B cell (primary cell): ENCODE measurements around the gene LPCAT1. TPM values are rescaled to one million over a fixed set of nuclear protein-coding genes. Genes with fewer than 3 reads are reported as not detected.

Source experiments
- ATAC-seq: fragments of 200-7000 bp; cut with Tn5 transposase; one replicate; pipeline ENCODE4 v1.10.0; 2021; ENCODE audit warnings: low read depth, mild to moderate bottlenecking, moderate number of reproducible peaks, moderate library complexity
- CTCF ChIA-PET: fragments of 350-600 bp; sonication (Branson Sonifier 250); formaldehyde crosslinking; loops from one replicate; lab custom pipeline; 2021; ENCODE audit warnings: antibody characterized with exemption, inconsistent platforms; lab: Charles Lee
- POLR2A ChIA-PET: fragments of 350-600 bp; sonication (Branson Sonifier 250); formaldehyde crosslinking; loops from one replicate; lab custom pipeline; 2021; ENCODE audit warnings: antibody characterized with exemption; lab: Charles Lee
- DNase-seq: peaks from one replicate; pipeline ENCODE4 v3.0.0; 2013
- H2AFZ ChIP-seq: 2 replicates; pipeline ENCODE4 v1.6.1; 2012; ENCODE audit warnings: mild to moderate bottlenecking, low read depth, low read length; ENCODE audit not compliant: insufficient read depth, poor library complexity, severe bottlenecking
- H3K27ac ChIP-seq, 2 donors: 1 replicate in 1 of 2; 2 replicates in 1 of 2; pipeline ENCODE4 v1.5.1; 2012 to 2013; ENCODE audit warnings: low read length in 2 of 2, mild to moderate bottlenecking in 2 of 2, moderate library complexity in 1 of 2
- H3K27me3 ChIP-seq, 4 experiments: fragments of 200-600 bp in 1 of 4; sonication (generic) in 1 of 4; replicated peaks in 1 of 4; 1 replicate in 2 of 4; 2 replicates in 2 of 4; pipeline versions ENCODE4 v1.6.1 to v1.7.0; 2013 to 2016; ENCODE audit warnings: low read length in 3 of 4, mild to moderate bottlenecking in 2 of 4, mixed read lengths in 1 of 4, moderate library complexity in 1 of 4; ENCODE audit not compliant: insufficient read depth in 4 of 4, control insufficient read depth in 3 of 4; ENCODE audit errors: control extremely low read depth in 1 of 4
- H3K36me3 ChIP-seq, 2 experiments: replicated peaks in 1 of 2; 1 replicate in 1 of 2; 2 replicates in 1 of 2; pipeline versions ENCODE4 v1.6.1 to v1.7.1; 2013; ENCODE audit warnings: low read length in 1 of 2; ENCODE audit not compliant: insufficient read depth in 2 of 2, control insufficient read depth in 1 of 2; ENCODE audit errors: control extremely low read depth in 1 of 2, extremely low read depth in 1 of 2
- H3K4me1 ChIP-seq, 2 donors: fragments of 200-600 bp in 1 of 2; sonication (generic) in 1 of 2; 1 replicate in 1 of 2; 2 replicates in 1 of 2; pipeline versions ENCODE4 v1.5.1 to v1.6.1; 2013 to 2017; ENCODE audit warnings: low read length in 2 of 2; ENCODE audit not compliant: control insufficient read depth in 2 of 2, insufficient read depth in 2 of 2
- H3K4me2 ChIP-seq: replicated peaks from 2 replicates; pipeline ENCODE3; 2012; ENCODE audit warnings: mild to moderate bottlenecking, low read depth, low read length; ENCODE audit not compliant: poor library complexity, severe bottlenecking
- H3K4me3 ChIP-seq, 5 experiments: fragments of 200-600 bp in 1 of 5; sonication (generic) in 1 of 5; 1 replicate in 3 of 5; 2 replicates in 2 of 5; pipeline versions ENCODE4 v1.5.1 to v1.7.0; 2011 to 2016; ENCODE audit warnings: low read length in 4 of 5, mild to moderate bottlenecking in 4 of 5, low read depth in 2 of 5, control low read depth in 1 of 5, moderate library complexity in 1 of 5; ENCODE audit not compliant: insufficient read depth in 1 of 5; ENCODE audit errors: control extremely low read depth in 1 of 5, extremely low read depth in 1 of 5
- H3K79me2 ChIP-seq: fragments of 200-600 bp; sonication (generic); one replicate; pipeline ENCODE4 v1.6.0; 2016; ENCODE audit warnings: low read length; ENCODE audit not compliant: control insufficient read depth, insufficient read depth
- H3K9ac ChIP-seq: fragments of 200-600 bp; sonication (generic); 2 replicates; pipeline ENCODE4 v1.6.1; 2017; ENCODE audit warnings: mild to moderate bottlenecking, low read length, moderate library complexity
- H3K9me3 ChIP-seq, 3 donors: one replicate each; pipeline versions ENCODE4 v1.6.1 to v1.7.1; 2013; ENCODE audit warnings: low read length in 2 of 3; ENCODE audit not compliant: control insufficient read depth in 2 of 3, insufficient read depth in 1 of 3; ENCODE audit errors: control extremely low read depth in 1 of 3
- H4K20me1 ChIP-seq: 2 replicates; pipeline ENCODE4 v1.6.0; 2012; ENCODE audit warnings: mild to moderate bottlenecking, low read length; ENCODE audit not compliant: insufficient read depth, control insufficient read depth, poor library complexity, severe bottlenecking
- H3K27ac Mint-ChIP-seq: one replicate; pipeline ENCODE4 v1.8.0; 2021; ENCODE audit warnings: mixed read lengths
- H3K27me3 Mint-ChIP-seq: one replicate; pipeline ENCODE4 v1.8.0; 2021; ENCODE audit warnings: mixed read lengths
- H3K4me1 Mint-ChIP-seq: one replicate; pipeline ENCODE4 v1.8.0; 2021; ENCODE audit warnings: mixed read lengths
- H3K4me3 Mint-ChIP-seq: one replicate; pipeline ENCODE4 v1.8.0; 2021; ENCODE audit warnings: mixed read lengths
- H3K9me3 Mint-ChIP-seq: one replicate; pipeline ENCODE4 v1.8.0; 2022; ENCODE audit warnings: mixed read lengths; ENCODE audit not compliant: insufficient read depth
- EZH2 ChIP-seq: IDR thresholded peaks from 2 replicates; pipeline ENCODE4 v1.6.1; 2012; ENCODE audit warnings: borderline replicate concordance, low read depth, mild to moderate bottlenecking, moderate library complexity, low read length; ENCODE audit not compliant: insufficient read depth, poor library complexity, severe bottlenecking
- WGBS: methylation state at CpG from one replicate; pipeline ENCODE4 v1.1.5; 2013; ENCODE audit warnings: missing lambda C conversion rate; ENCODE audit not compliant: insufficient coverage; 5-methylcytosine and 5-hydroxymethylcytosine counted together
- intact Hi-C: fragments of 100-400 bp; cut with micrococcal nuclease; formaldehyde crosslinking; loops from one replicate; pipeline ENCODE4 v1.10.0; 2022
- polyA plus RNA-seq: library from polyadenylated mRNA; depleted of rRNA; stranded (reverse); fragments of >200 nt; gene quantifications from 2 replicates; pipeline ENCODE4 v1.2.3, GENCODE V29; 2012
- total RNA-seq, 2 donors: library from RNA; stranded (reverse); fragments of 120-200 nt in 1 of 2; gene quantifications; 1 replicate in 1 of 2; 2 replicates in 1 of 2; pipeline versions ENCODE4 v1.2.3 to v1.2.4, GENCODE V29; 2013 to 2022
- TF ChIP-seq, protein P1 (sequence below): fragments of 200-600 bp; IDR thresholded peaks from one replicate; pipeline ENCODE4 v1.8.0; 2022; ENCODE audit warnings: antibody characterized with exemption, mild to moderate bottlenecking

The LPCAT1 gene
- total and polyA plus RNA-seq, 2 donors (not counting 1 experiment from before 2014, with no cell fraction given): 94.8 to 159 TPM

DNA sequence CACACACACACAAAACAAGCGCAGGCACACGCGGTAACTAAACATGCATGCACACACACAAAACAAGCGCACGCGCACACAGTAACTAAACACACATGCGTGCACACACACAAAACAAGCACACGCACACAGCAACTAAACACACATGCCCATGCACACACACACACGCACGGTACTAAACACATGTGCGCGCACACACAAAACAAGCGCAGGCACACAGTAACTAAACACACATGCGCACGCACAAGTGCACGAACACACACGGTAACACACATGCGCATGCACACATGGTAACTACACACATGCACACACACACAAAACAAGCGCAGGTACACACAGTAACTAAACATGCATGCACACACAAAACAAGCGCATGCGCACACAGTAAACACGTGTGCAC lies 58.6 kb downstream of the LPCAT1 start:
- Histone ChIP-seq H2AFZ (no peak overlapping the region), H3K4me3 (no peak overlapping the region), H3K27me3 (no peaks in the 10 kb centered on the region), H3K4me1 (peaks cover 0 to 2% of the 10 kb centered on the region in 2 donors), H4K20me1 (peaks cover 45% of the 10 kb centered on the region), H3K9me3 (peaks cover 0 to 23% (median 0%) of the 10 kb centered on the region in 3 donors), H3K36me3 (peaks cover 0 to 70% of the 10 kb centered on the region in 2 experiments), H3K9ac (no peak overlapping the region), H3K79me2 (no peaks in the 10 kb centered on the region), H3K27ac (no peak overlapping the region), H3K4me2 (no peak overlapping the region)
- no peak for ATAC-seq
- POLR2A ChIA-PET: no interaction called here
- Mint-ChIP-seq H3K9me3 (no peaks in the 10 kb centered on the region), H3K4me3 (no peak overlapping the region), H3K4me1 (no peaks in the 10 kb centered on the region), H3K27ac (no peak overlapping the region), H3K27me3 (no peaks in the 10 kb centered on the region)
- 97% methylated on average over 21 of the region's 22 CpGs for WGBS
- TF ChIP-seq EZH2: no peak
- TF ChIP-seq, protein P1, sequence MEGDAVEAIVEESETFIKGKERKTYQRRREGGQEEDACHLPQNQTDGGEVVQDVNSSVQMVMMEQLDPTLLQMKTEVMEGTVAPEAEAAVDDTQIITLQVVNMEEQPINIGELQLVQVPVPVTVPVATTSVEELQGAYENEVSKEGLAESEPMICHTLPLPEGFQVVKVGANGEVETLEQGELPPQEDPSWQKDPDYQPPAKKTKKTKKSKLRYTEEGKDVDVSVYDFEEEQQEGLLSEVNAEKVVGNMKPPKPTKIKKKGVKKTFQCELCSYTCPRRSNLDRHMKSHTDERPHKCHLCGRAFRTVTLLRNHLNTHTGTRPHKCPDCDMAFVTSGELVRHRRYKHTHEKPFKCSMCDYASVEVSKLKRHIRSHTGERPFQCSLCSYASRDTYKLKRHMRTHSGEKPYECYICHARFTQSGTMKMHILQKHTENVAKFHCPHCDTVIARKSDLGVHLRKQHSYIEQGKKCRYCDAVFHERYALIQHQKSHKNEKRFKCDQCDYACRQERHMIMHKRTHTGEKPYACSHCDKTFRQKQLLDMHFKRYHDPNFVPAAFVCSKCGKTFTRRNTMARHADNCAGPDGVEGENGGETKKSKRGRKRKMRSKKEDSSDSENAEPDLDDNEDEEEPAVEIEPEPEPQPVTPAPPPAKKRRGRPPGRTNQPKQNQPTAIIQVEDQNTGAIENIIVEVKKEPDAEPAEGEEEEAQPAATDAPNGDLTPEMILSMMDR: no peak
- intact Hi-C loops: no loop called here
- DNase-seq: no peak
- CTCF ChIA-PET: no interaction called here

DNA sequence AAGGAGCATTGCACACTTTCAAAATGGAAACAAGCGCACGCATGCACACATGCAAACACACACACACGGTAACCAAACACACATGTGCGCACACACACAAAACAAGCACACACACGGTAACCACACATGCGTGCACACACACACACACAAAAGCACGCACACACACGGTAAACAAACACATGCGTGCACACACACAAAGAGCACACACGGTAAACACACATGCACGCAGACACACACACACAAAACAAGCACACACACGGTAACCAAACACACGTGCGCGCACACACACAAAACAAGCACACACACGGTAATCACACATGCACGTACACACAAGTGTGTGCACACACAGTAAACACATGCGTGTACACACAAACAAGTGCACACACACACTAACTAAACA lies 59.2 kb downstream of the LPCAT1 start:
- Histone ChIP-seq H3K9me3 (peaks cover 0 to 23% (median 0%) of the 10 kb centered on the region in 3 donors), H3K27ac (no peak overlapping the region), H3K27me3 (no peaks in the 10 kb centered on the region), H3K4me2 (no peak overlapping the region), H3K9ac (no peak overlapping the region), H3K36me3 (peaks cover 0 to 71% of the 10 kb centered on the region in 2 experiments), H4K20me1 (peaks cover 41% of the 10 kb centered on the region), H3K4me1 (peaks cover 0 to 2% of the 10 kb centered on the region in 2 donors), H3K4me3 (no peak overlapping the region), H3K79me2 (no peaks in the 10 kb centered on the region), H2AFZ (no peak overlapping the region)
- intact Hi-C loops: no loop called here
- ChIA-PET POLR2A (no interaction called here), CTCF (no interaction called here)
- no peaks in the 10 kb centered on the region for H3K9me3 Mint-ChIP-seq
- no peak overlapping the region for H3K27ac Mint-ChIP-seq
- 93% methylated on average over 18 of the region's 18 CpGs for WGBS
- no peaks in the 10 kb centered on the region for H3K4me1 Mint-ChIP-seq
- DNase-seq (no peak), ATAC-seq (no peak)
- no peaks in the 10 kb centered on the region for H3K27me3 Mint-ChIP-seq
- TF ChIP-seq, protein P1: no peak
- TF ChIP-seq EZH2: no peak
- H3K4me3 Mint-ChIP-seq: no peak overlapping the region
